NCI-H774 (cell line): Measurements from ENCODE around the gene RPS21.

Experiments
- DNase-seq: peaks from one replicate; lab custom pipeline; 2025; lab: John Stamatoyannopoulos, UW

RPS21 gene

DNA sequence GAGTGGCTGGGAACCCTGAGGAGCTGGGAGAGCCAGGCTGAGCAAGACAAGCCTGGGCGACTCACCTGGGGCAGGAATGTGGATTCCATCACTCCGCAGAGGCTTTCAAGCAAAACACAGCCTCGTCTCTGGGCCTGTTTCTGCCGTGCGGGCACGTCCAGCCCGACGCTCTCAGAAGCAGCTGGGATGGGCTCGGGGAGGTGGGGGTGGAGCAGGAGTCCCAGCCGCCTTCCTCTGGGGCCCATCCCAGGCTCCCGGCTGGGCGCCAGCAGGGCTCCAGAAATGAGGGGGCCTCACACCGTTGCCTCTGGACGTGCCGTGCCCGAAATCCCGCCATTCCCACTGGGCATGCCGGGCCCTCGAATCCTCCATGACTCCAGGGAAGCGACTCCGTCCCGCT, 8.7 kb upstream of the RPS21 start:
- DNase-seq: no peak

DNA sequence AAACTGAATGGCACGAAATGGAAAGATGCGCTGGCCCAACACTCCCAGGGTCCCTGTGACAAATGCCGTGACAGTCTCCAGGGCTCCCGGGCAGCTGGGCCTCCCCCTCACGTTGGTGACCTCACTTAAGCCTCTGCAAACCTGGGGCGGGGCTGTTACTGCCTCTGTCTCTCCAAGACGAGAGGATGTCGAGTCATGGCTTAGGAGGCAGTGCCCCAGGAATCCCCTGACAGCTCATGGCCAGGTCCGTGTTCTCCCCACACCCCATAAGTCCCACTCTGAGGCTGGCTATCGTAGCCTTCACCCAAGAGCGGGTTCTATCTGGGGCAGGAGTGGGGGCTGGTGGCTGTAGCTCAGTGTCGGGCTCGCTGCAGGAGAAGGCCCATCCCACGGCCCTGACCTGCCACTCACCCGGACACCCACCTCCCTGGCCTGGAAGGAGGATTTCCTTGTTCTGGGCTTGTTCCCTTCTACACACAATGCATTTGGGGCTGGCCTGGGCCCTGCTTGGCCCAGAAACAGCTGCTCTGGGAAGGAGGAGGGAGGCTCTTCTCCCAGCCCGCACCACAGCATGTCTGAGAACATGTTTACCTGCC, 5.6 kb upstream of the RPS21 start:
- DNase-seq: no peak

DNA sequence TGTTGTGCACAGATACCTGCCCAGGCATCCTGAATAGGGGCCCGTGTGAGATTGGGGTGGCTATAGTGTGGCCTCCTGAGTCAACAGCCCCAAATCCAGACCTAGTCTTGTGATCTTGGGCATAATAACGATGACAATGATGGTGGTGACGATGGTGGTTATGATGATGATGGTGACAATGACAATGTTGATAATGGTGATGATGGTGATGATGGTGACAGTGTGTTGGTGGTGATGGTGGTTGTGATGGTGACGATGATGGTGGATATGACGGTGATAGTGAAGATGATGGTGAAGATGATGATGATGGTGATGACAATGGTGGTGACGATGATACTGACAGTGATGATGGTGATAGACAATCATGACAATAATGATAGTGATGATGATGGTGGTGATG, 5.1 kb upstream of the RPS21 start:
- DNase-seq: no peak

DNA sequence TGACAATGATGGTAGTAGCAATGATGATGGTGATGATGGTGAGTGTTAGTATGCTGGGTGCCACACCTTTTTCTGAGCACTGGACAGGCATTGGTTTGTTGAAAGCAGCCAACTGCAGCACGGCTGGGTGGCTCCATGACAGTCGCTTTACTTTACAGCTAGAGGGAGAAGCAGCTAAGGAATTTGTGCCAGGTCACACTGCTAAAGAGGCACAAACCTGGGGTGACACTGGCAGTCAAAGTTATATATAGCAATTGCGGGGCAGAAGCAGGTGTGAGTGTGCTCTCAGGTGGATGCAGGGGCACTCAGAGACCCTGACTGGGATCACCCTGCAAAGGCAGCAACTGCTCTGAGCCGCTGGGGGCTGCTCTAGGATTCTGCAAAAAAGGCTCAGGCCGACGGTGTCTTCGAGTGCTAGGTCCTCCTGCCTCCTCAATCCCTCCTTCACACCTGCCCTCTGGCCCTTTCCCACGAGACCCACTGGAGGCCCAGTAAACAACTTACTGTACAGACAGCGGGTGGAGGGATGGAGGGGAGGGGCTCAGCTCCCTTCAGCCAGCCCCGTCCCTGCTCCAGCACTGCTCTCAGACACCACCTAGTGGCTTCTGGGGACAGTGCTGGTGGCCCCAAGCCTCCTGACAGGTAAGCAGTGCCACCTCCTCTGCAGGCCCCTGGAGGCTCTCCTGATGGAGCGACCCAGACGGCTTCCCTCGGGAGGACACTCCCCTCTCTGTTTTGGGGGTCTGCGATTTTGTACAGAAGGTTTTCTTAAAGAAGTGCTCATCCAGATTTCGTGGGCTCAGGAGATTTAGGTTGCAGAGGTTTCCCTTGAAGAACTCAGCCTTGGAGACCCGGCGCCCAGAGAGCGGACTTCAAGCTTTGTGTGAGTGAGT, 4.4 kb upstream of the RPS21 start:
- DNase-seq: peak; percentile 62

DNA sequence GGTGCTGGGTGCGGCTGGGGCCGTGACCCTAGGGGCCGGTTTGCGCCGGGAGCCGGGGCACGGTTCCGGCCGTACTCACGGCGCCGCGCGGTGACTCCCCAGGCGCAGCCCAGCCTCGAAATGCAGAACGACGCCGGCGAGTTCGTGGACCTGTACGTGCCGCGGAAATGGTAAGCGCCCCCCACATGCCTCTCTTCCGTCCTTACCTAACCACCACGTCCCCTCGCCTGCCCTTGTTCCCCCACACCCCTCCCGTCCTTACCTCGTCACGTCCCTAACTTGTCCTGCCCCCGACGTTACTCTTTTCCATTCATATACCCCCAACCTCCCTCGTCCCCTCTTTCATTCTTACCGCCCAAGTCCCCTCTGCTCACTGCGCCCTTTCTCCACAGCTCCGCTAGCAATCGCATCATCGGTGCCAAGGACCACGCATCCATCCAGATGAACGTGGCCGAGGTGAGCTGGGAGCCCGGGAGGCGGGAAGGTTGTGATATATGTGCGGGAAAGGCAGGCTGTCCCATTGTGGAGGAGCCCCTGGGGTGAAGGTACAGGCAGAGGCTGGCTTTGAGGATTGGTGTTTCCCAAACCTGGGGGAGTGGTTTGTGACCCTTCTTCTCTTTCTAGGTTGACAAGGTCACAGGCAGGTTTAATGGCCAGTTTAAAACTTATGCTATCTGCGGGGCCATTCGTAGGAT, 463 bp downstream of the RPS21 start:
- DNase-seq: no peak

DNA sequence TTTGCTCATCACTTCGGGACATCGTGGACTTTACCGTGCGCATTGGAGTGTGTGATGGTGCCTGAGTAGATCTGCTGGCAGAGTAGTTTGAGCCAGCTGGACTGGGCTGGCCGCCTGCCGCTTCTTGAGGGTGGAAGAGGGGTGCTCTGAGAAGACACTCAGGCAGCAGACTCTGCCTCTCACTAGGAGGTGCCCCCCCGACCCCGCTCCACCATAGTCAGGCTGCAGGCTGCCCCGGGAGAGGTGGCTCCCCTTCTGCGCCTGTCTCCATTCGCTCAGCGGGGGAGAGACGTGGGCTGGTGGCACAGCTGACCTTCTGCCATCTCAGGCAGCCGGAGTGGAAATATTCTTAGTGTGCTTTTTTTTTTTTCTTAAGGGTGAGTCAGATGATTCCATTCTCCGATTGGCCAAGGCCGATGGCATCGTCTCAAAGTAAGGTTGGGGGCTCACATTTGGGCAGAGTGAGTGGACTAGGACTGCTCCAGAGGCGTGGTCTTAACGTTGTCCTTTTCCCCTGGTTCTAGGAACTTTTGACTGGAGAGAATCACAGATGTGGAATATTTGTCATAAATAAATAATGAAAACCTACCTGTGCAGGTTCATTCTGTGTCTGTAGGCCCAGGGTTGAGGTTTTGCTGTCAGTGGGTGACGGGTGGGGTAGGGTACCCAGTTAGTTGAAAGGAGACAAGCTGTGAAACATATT, 1.2 kb downstream of the RPS21 start:
- no peak for DNase-seq

DNA sequence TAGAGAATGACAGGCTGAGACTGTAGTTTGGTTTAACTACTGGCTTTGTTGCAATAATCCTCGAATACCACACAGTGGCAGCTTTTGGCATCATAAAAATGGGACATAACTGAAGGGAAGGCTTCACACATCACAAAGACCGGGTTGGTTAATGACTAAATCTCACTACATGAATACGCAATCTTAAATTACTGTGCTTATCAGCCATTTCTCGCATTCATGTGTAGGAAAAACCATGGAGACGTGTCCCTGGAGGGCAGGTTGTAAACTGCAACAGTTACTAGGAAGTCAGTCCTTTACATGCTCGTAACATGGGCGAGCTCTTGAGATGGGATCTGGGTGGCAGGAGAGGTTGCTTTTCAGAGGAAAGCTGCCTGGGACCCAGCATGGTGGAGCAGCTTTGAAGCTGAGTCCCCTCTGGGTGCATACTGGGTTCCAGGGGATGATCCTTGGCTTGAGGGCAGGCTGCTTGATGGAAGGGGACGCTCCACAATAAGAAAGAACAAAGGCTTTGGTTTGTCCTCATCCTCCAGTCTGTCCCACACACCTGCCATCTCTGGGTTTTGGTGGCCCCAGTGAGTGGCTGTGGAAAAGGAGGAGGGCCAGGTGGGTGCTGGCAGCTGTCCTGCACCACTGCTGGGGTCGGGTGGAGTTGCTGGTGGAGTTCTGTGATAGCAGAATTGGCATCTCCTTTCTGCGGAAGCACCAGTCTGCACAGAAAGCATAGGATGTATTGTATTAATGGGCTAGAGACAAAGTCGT, 2.1 kb downstream of the RPS21 start:
- DNase-seq: no peak

DNA sequence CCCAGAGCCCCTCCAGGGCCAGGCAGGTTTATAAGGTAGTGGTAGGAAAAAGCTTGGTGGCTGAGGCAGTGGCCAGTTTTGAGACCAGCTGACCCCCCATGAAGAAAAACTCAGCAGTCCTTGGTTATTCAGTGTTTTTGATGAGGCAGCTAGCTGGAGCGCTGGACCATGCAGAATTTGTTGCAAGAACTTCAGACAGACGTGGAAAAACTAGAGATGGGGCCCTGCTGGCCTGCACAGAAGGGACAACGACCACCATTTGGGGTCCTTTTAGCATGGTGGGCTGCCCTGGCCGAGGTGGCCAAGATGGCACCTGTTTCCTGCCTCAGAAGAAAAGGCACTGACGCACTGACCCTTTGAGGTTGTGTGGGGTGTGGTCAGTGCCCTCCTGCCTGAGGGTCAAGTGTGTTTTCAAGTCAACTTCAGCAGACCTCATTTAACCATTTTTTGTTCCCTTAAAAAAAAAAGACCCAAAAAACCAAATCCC, 2.7 kb downstream of the RPS21 start:
- DNase-seq: no peak

DNA sequence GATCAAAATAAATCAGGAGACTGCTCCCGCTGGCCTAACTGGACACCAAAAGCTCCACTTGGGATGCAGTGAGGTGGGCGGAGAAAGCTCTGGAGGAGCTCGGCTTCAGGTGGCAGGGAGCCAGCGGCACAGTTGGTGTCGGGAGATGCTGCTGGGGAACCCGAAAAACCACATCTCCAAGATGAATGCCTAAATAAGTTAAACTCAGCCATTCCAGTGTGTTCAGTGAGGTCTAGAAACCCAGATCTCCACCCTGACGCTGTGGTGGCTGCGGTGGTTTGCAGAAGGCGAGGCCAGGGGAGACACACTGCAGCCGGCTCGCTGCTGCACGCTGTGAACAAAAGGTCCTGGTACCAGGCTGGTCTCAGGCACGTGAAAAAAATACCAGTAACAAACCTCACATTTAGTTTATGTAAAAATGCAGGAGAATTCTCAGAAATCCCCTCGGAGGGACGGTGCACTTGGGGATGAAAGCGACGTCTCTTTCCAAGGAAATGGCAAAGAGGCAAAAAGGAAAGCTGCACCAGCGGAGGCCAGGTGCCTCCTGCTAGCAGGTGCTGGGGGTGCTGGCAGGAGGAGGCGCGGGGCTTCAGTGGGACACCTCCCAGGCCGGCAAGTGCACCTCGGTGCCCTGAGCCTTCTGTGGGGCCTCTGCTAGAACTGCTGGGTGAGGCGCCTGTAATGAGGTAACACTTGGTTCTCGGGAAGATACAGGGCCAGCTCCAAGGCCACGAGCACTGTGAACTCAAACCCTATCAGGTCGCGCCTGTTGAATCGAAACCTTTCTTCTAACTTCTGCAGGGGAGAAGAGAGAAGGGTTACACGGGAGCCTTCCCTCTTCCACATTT, 3.6 kb downstream of the RPS21 start:
- DNase-seq: no peak

DNA sequence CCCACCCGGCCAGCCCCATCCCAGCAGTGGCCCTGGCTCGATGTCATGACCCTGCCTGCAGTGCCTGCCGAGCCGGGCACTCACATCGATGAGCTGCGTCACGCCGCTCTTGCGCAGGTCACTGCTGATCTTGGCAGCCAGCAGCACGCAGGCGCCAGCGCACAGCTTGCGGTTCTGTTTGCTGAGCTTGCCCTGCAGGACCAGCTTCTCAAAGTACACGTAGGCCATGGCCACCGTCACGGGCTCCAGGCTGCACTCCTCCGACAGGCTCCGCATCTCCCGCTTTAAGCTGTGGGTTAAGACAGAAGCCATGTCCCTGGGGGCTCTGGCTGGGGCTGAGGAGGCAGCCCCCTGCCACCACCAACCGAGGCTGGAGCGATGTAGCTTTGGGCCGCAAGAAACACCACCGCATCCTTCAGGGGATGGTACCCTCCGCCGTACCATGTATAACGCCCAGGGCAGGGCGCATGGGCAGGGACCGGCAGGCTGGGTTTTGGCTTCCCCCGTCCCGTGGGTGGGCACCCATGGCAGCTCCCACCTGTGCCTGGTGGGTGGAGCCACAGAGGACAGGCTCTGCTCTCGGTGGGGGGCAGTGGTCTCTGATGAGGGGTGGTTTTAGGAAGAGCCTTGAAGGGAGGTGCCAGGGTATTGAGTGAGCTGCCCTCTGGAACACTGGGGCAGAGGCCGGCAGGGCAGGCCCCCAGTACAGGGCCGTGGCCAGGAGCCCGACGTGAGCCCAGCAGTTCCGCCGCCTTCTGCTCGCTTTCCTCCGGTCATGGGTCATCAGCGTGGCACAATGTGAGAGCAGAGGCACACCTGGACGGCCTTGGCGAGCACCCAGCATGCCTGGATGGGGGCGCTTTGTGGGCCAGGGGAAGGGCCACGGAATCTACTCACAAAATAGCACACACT, 4.5 kb downstream of the RPS21 start:
- no peak for DNase-seq

DNA sequence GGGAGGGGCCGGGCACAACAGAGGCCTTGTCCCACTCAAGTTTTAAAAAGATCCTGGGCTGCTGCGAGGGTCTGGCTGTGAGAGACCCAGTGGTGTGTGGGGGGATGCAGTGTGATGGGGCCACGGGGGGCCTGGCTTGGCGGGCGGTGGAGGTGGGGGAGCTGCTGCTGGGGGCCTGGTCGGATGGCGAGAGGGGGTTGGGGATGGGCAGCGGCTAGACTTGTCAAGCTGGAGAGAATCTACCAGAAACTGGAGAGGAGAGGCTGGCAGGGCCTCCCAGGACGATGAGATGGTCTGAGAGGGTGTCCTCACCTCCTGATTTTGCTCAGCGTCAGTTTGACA, 5.1 kb downstream of the RPS21 start:
- no peak for DNase-seq

DNA sequence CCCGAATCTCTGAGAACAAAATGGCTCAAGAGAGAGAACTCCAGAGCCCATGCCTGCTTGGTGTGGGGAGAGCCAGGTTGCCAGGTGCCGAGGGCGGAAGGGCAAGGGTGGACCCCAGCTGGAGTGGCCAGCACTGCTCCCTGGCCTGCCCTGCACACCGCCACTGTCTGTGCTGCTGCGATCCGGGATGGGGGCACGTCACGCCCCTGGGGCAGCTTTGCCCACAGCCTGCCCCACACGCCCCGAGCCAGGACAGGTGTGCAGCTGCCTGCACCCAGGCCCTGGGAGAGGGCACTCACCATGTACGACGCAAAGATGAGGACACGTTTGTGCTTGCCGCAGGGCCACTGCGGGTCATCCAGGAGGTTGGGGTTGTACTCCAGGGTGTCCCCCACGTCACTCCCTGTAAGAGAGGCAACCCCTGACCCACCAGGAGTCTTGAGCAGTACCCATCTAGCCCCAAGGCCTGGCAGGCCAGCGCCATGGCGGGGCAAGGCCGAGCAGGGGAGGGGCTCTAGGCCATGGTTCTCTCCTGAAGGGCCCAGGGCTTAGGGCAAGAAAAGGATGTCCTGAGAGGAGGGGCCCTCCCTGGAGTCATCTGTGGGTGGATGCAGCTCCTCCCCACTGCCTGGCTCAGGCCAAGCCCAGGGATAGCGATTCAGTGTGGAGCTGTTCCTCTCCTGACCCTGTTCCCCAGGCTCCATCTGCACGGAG, 5.9 kb downstream of the RPS21 start:
- DNase-seq: no peak

DNA sequence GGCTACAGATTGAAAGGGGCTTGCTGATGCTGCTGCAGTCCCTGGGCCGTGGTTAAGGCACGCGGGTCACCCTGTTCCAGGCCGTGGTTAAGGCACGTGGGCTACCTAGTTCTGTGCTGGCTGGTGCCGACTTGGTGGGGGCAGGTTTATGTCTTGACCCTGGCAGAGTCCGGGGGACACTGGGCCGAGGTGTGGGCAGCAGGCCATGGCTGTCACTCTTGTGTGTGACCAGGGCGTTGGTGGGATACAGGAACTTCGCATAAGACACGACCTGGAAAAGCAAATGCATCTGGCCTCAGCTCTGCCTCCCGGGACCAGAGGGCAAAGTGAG, 6.4 kb downstream of the RPS21 start:
- DNase-seq: no peak

DNA sequence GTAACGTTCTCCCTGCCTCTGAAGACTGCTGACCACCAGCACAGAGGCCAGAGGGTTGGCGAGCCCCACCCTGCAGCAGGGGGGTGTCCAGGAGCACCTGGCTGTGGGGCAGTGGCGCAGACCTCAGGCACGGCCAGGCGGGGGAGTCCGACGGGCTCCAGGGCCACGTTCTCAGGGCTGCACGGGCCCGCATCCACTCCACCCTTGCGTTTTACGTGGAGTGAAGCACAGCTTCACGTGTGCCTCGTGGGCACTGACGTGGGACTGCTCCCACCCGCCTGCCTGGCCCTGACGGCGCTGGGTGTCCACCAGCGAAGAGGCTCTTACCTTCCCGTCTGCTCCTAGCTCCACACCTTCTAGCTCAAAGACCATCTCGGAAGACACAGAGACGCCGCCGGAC, 6.9 kb downstream of the RPS21 start:
- DNase-seq: no peak

DNA sequence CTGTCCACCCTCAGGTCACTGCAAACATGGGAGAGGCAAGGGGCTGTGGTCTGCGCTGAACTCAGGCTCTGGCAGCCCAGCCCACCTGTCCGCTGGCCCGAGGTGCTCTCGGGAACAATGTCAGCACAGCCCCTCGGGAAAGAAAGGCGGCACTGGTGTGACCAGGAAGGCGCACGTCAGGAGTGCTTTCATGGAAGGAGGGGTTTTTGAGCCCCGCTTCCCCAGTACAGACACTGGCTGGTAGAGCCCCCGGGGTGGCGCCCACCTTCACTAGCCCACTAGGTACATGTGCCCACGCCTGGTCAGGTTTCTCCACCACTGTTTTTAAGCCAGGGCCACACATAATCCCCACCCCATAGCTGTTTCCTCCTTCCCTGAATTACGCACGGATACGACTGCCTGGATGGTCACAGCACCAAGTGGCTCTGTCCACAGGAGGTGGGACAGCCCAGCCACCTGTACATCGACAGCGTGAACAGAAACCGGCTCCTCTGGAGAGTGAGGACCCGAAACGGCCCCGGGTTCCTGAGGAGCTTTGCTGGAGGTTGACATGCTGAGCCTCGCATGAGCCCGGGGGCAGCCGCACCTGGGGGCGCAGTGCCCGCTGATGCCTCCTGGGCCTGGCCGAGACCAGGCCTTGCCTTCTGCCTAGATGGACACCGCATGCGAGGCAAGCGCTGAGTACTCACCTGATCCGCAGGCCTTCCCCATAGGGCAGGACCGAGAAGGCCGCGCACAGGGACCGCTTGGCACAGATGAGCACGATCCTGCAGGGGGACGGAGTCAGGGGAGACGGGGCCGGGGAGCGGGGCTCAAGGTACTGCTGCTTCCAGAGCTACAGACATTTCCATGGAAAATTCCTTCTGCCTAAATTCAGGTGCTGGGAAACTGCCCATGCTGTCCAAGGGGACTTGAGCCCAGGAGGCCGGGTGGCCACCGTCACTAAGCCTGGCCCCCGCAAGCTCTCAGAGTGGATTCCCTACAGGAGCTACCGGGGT, 7.6 kb downstream of the RPS21 start:
- DNase-seq: no peak

DNA sequence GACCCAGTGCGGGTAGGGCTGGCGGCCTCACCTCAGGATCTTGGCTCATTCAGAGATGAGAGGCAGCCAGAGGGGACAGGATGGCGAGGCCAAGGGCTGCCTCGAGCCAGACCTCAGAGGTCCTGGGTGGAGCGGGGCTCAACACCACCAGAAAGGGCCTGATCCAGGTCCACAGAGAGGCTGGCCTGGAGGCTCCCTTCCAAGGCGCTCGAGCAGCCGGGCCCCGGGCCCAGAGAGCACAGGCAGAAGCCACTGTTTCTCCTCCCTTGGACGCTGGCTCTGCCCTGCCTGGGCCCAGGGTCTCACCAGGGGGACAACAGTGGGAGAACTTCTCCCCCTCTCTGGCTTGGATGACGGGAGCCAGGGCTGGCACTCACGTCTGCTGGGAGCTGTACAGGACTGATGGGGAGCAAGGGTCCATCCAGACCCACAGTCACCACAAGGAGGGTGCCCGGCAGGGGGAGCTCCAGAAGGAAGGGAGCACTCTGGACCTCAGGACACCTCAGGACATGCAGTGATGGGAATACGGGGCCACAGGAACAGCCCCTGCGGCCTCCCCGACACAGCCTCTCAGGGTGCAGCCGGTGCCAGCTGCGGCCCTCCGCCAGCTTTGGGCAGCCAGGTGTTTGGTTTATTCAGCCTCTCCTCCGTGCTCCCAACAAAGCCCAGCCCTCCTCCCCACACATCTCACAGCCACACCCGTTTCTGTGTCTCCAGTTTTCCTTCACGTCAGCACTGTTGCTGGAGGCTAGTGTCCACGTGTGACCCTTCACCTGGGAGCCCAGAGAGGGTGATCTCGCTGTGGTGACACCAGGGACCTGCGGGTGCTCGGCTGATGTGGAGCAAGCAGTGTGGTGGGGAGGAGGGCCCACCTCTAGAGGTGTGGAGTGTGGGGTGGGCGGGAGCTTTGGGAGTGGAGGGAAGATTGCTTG, 8.7 kb downstream of the RPS21 start:
- DNase-seq: no peak
